Astrocyte (in vitro differentiated cells and primary cell): ENCODE data around the gene YKT6. TPM values are rescaled to one million over a fixed set of nuclear protein-coding genes. Genes with fewer than 3 reads are reported as not detected.

Experiments
- DNase-seq: peaks from one replicate; pipeline ENCODE4 v3.0.0-alpha.2; 2010; ENCODE audit warnings: low read depth
- FAIRE-seq: peaks from 2 replicates; lab custom pipeline; 2011; peaks lifted over from hg19 to GRCh38; lab: Jason Lieb, UNC
- H2AFZ ChIP-seq: 2 replicates; pipeline ENCODE4 v1.6.0; 2012; ENCODE audit warnings: low read depth, low read length, inconsistent platforms
- H3K27ac ChIP-seq: 2 replicates; pipeline ENCODE4 v1.5.1; 2011; ENCODE audit warnings: low read depth, low read length, inconsistent platforms
- H3K27me3 ChIP-seq: 2 replicates; pipeline ENCODE4 v1.6.0; 2011; ENCODE audit warnings: low read length, inconsistent platforms; ENCODE audit not compliant: insufficient read depth
- H3K36me3 ChIP-seq: 2 replicates; pipeline ENCODE4 v1.5.1; 2011; ENCODE audit warnings: low read length, inconsistent platforms; ENCODE audit not compliant: insufficient read depth
- H3K4me1 ChIP-seq: 2 replicates; pipeline ENCODE4 v1.5.1; 2011; ENCODE audit warnings: low read length, inconsistent platforms; ENCODE audit not compliant: insufficient read depth
- H3K4me2 ChIP-seq: 2 replicates; pipeline ENCODE4 v1.6.0; 2012; ENCODE audit warnings: low read length, inconsistent platforms
- H3K4me3 ChIP-seq: 2 replicates; pipeline ENCODE4 v1.5.1; 2011; ENCODE audit warnings: low read depth, mild to moderate bottlenecking, low read length, inconsistent platforms; ENCODE audit not compliant: insufficient read depth
- H3K79me2 ChIP-seq: 2 replicates; pipeline ENCODE4 v1.6.0; 2012; ENCODE audit warnings: mild to moderate bottlenecking, low read length, inconsistent platforms; ENCODE audit not compliant: insufficient read depth
- H3K9ac ChIP-seq: 2 replicates; pipeline ENCODE4 v1.6.0; 2012; ENCODE audit warnings: mild to moderate bottlenecking, low read length, inconsistent platforms
- H3K9me3 ChIP-seq: 2 replicates; pipeline ENCODE4 v1.5.1; 2012; ENCODE audit warnings: low read depth, mild to moderate bottlenecking, low read length, inconsistent platforms; ENCODE audit not compliant: insufficient read depth
- H4K20me1 ChIP-seq: 2 replicates; pipeline ENCODE4 v1.6.0; 2012; ENCODE audit warnings: low read length, inconsistent platforms; ENCODE audit not compliant: insufficient read depth
- H3K27ac Mint-ChIP-seq: one replicate; pipeline ENCODE4 v1.8.0; 2021; ENCODE audit warnings: mild to moderate bottlenecking, mixed read lengths; ENCODE audit not compliant: unreplicated experiment
- H3K27me3 Mint-ChIP-seq: one replicate; pipeline ENCODE4 v1.8.0; 2021; ENCODE audit warnings: low read depth, mixed read lengths; ENCODE audit not compliant: unreplicated experiment
- H3K36me3 Mint-ChIP-seq: one replicate; pipeline ENCODE4 v1.8.0; 2021; ENCODE audit warnings: low read depth, mixed read lengths; ENCODE audit not compliant: unreplicated experiment
- H3K4me1 Mint-ChIP-seq: one replicate; pipeline ENCODE4 v1.8.0; 2021; ENCODE audit warnings: low read depth, mixed read lengths; ENCODE audit not compliant: unreplicated experiment
- H3K4me3 Mint-ChIP-seq: one replicate; pipeline ENCODE4 v1.8.0; 2021; ENCODE audit warnings: mild to moderate bottlenecking, moderate library complexity, mixed read lengths; ENCODE audit not compliant: unreplicated experiment
- H3K9me3 Mint-ChIP-seq: one replicate; pipeline ENCODE4 v1.8.0; 2021; ENCODE audit warnings: mild to moderate bottlenecking, mixed read lengths; ENCODE audit not compliant: unreplicated experiment
- CTCF ChIP-seq: IDR thresholded peaks from 2 replicates; pipeline ENCODE4 v1.5.1; 2011; ENCODE audit warnings: low read depth, mild to moderate bottlenecking, inconsistent platforms, low read length, moderate library complexity; ENCODE audit not compliant: insufficient read depth
- EZH2 ChIP-seq: IDR thresholded peaks from 2 replicates; pipeline ENCODE4 v1.6.1; 2012; ENCODE audit warnings: mild to moderate bottlenecking, low read length, inconsistent platforms; ENCODE audit not compliant: insufficient read depth
- total RNA-seq: library from RNA; stranded (reverse); gene quantifications from 2 replicates; pipeline ENCODE4 v1.2.1, GENCODE V29; 2021

YKT6 gene
- total RNA-seq, 1 donor from 2014 or later = 216 TPM

GRCh38 chr7:44232396-44232795, 31.6 kb downstream of the YKT6 start:
- no peak overlapping the region for H3K27ac Mint-ChIP-seq
- H3K4me2 ChIP-seq = no peak overlapping the region

GRCh38 chr7:44232901-44233715, 32.3 kb downstream of the YKT6 start:
- no peak for TF ChIP-seq CTCF
- TF ChIP-seq EZH2 = no peak
- no peaks in the 10 kb centered on the region for H3K36me3 Mint-ChIP-seq
- H3K9me3 Mint-ChIP-seq = no peaks in the 10 kb centered on the region
- no peaks in the 10 kb centered on the region for H3K36me3 ChIP-seq
- no peak for DNase-seq
- no peaks in the 10 kb centered on the region for H3K4me1 ChIP-seq
- no peaks in the 10 kb centered on the region for H3K9me3 ChIP-seq
- no peak overlapping the region for H3K4me3 Mint-ChIP-seq
- no peaks in the 10 kb centered on the region for H4K20me1 ChIP-seq
- H3K9ac ChIP-seq = no peak overlapping the region
- H3K4me3 ChIP-seq = no peak overlapping the region
- no peak overlapping the region for H3K27ac ChIP-seq
- H2AFZ ChIP-seq = no peak overlapping the region
- FAIRE-seq = no peak
- H3K27ac Mint-ChIP-seq = no peak overlapping the region
- no peaks in the 10 kb centered on the region for H3K4me1 Mint-ChIP-seq
- peaks cover 20% of the 10 kb centered on the region for H3K27me3 Mint-ChIP-seq
- no peaks in the 10 kb centered on the region for H3K79me2 ChIP-seq
- no peaks in the 10 kb centered on the region for H3K27me3 ChIP-seq
- no peak overlapping the region for H3K4me2 ChIP-seq

More at GRCh38 chr7:44232396-44232795, 31.6 kb downstream of the YKT6 start:
- FAIRE-seq (no peak), DNase-seq (no peak)
- H3K27me3 Mint-ChIP-seq = peaks cover 22% of the 10 kb centered on the region
- no peak overlapping the region for H3K4me3 ChIP-seq
- H3K36me3 Mint-ChIP-seq = no peaks in the 10 kb centered on the region
- TF ChIP-seq EZH2 (no peak), CTCF (no peak)
- no peaks in the 10 kb centered on the region for H4K20me1 ChIP-seq
- H3K9me3 ChIP-seq = no peaks in the 10 kb centered on the region
- no peaks in the 10 kb centered on the region for H3K36me3 ChIP-seq
- no peaks in the 10 kb centered on the region for H3K4me1 Mint-ChIP-seq
- H3K9ac ChIP-seq = no peak overlapping the region
- no peaks in the 10 kb centered on the region for H3K27me3 ChIP-seq
- H3K79me2 ChIP-seq = no peaks in the 10 kb centered on the region
- H3K4me1 ChIP-seq = no peaks in the 10 kb centered on the region
- no peak overlapping the region for H3K4me3 Mint-ChIP-seq
- H3K9me3 Mint-ChIP-seq = no peaks in the 10 kb centered on the region
- H2AFZ ChIP-seq = no peak overlapping the region
- no peak overlapping the region for H3K27ac ChIP-seq

GRCh38 chr7:44235066-44235465, 34.3 kb downstream of the YKT6 start:
- TF ChIP-seq CTCF = no peak
- no peak for TF ChIP-seq EZH2
- no peaks in the 10 kb centered on the region for H3K27me3 ChIP-seq
- no peaks in the 10 kb centered on the region for H3K9me3 Mint-ChIP-seq
- no peaks in the 10 kb centered on the region for H3K36me3 Mint-ChIP-seq
- H3K4me1 ChIP-seq = no peaks in the 10 kb centered on the region
- peaks cover 26% of the 10 kb centered on the region for H3K27me3 Mint-ChIP-seq
- H3K36me3 ChIP-seq = no peaks in the 10 kb centered on the region
- H3K9me3 ChIP-seq = no peaks in the 10 kb centered on the region
- H3K4me2 ChIP-seq = no peak overlapping the region
- DNase-seq (no peak), FAIRE-seq (no peak)
- H3K27ac ChIP-seq = no peak overlapping the region
- H3K4me1 Mint-ChIP-seq = no peaks in the 10 kb centered on the region
- no peak overlapping the region for H2AFZ ChIP-seq
- H3K4me3 ChIP-seq = no peak overlapping the region
- H3K27ac Mint-ChIP-seq = no peak overlapping the region
- H3K9ac ChIP-seq = no peak overlapping the region
- H3K4me3 Mint-ChIP-seq = no peak overlapping the region
- H4K20me1 ChIP-seq = no peaks in the 10 kb centered on the region
- no peaks in the 10 kb centered on the region for H3K79me2 ChIP-seq
